Measurements from ENCODE around the gene TDRD3. TPM values are rescaled to one million over a fixed set of nuclear protein-coding genes. Genes with fewer than 3 reads are reported as not detected.

TDRD3 gene
- total RNA-seq, 1 donor from 2014 or later = 17.3 TPM

- H3K36me3 Mint-ChIP-seq (ENCODE audit: low read depth, unreplicated experiment) = peaks cover under 1% of the 10 kb centered on the region
Observed at GRCh38 chr13:60519496-60519895, 122.5 kb downstream of the TDRD3 start.

GRCh38 chr13:60520902-60521569 lies 124.0 kb downstream of the TDRD3 start:
- H3K36me3 Mint-ChIP-seq (ENCODE audit: low read depth, unreplicated experiment) = no peaks in the 10 kb centered on the region
- no peak for DNase-seq (ENCODE audit: low spot score)
- no peak for TF ChIP-seq CTCF (IDR thresholded peaks at IDR 0.05; ENCODE audit: unreplicated experiment)
- no peaks in the 10 kb centered on the region for H3K9me3 Mint-ChIP-seq (ENCODE audit: unreplicated experiment)
- H3K27ac Mint-ChIP-seq (ENCODE audit: unreplicated experiment) = no peak overlapping the region
- no peak overlapping the region for H3K4me3 Mint-ChIP-seq (ENCODE audit: unreplicated experiment)
- H3K4me1 Mint-ChIP-seq (ENCODE audit: unreplicated experiment) = no peaks in the 10 kb centered on the region
- H3K27me3 Mint-ChIP-seq (ENCODE audit: unreplicated experiment) = no peaks in the 10 kb centered on the region

More at GRCh38 chr13:60519496-60519895, 122.5 kb downstream of the TDRD3 start:
- TF ChIP-seq CTCF (IDR thresholded peaks at IDR 0.05; ENCODE audit: unreplicated experiment) = no peak
- Mint-ChIP-seq H3K27me3 (ENCODE audit: unreplicated experiment) (no peaks in the 10 kb centered on the region), H3K27ac (ENCODE audit: unreplicated experiment) (no peak overlapping the region), H3K4me3 (ENCODE audit: unreplicated experiment) (no peak overlapping the region), H3K4me1 (ENCODE audit: unreplicated experiment) (no peaks in the 10 kb centered on the region), H3K9me3 (ENCODE audit: unreplicated experiment) (no peaks in the 10 kb centered on the region)
- no peak for DNase-seq (ENCODE audit: low spot score)

- H3K4me1 Mint-ChIP-seq (ENCODE audit: unreplicated experiment) = peaks cover 4% of the 10 kb centered on the region
- DNase-seq (ENCODE audit: low spot score) = no peak
Observed at GRCh38 chr13:60538566-60538965, 141.5 kb downstream of the TDRD3 start.

GRCh38 chr13:60540276-60540675 lies 143.3 kb downstream of the TDRD3 start:
- Mint-ChIP-seq H3K4me1 (ENCODE audit: unreplicated experiment) (peaks cover 4% of the 10 kb centered on the region), H3K4me3 (ENCODE audit: unreplicated experiment) (no peak overlapping the region), H3K9me3 (ENCODE audit: unreplicated experiment) (no peaks in the 10 kb centered on the region), H3K27ac (ENCODE audit: unreplicated experiment) (no peak overlapping the region), H3K36me3 (ENCODE audit: low read depth, unreplicated experiment) (no peaks in the 10 kb centered on the region), H3K27me3 (ENCODE audit: unreplicated experiment) (no peaks in the 10 kb centered on the region)
- no peak for TF ChIP-seq CTCF (IDR thresholded peaks at IDR 0.05; ENCODE audit: unreplicated experiment)
- no peak for DNase-seq (ENCODE audit: low spot score)

More at GRCh38 chr13:60538566-60538965, 141.5 kb downstream of the TDRD3 start:
- no peaks in the 10 kb centered on the region for H3K9me3 Mint-ChIP-seq (ENCODE audit: unreplicated experiment)
- no peaks in the 10 kb centered on the region for H3K36me3 Mint-ChIP-seq (ENCODE audit: low read depth, unreplicated experiment)
- no peak overlapping the region for H3K4me3 Mint-ChIP-seq (ENCODE audit: unreplicated experiment)
- no peaks in the 10 kb centered on the region for H3K27me3 Mint-ChIP-seq (ENCODE audit: unreplicated experiment)
- no peak for TF ChIP-seq CTCF (IDR thresholded peaks at IDR 0.05; ENCODE audit: unreplicated experiment)
- no peak overlapping the region for H3K27ac Mint-ChIP-seq (ENCODE audit: unreplicated experiment)

GRCh38 chr13:60562096-60562780 lies 165.2 kb downstream of the TDRD3 start:
- Mint-ChIP-seq H3K27me3 (ENCODE audit: unreplicated experiment) (no peaks in the 10 kb centered on the region), H3K4me1 (ENCODE audit: unreplicated experiment) (no peaks in the 10 kb centered on the region), H3K27ac (ENCODE audit: unreplicated experiment) (no peak overlapping the region), H3K4me3 (ENCODE audit: unreplicated experiment) (no peak overlapping the region), H3K9me3 (ENCODE audit: unreplicated experiment) (no peaks in the 10 kb centered on the region), H3K36me3 (ENCODE audit: low read depth, unreplicated experiment) (no peaks in the 10 kb centered on the region)
- no peak for DNase-seq (ENCODE audit: low spot score)
- TF ChIP-seq CTCF (IDR thresholded peaks at IDR 0.05; ENCODE audit: unreplicated experiment) = no peak

All from endothelial cell (in vitro differentiated cells).